ENCODE results near the gene HHIP. TPM values are rescaled to one million over a fixed set of nuclear protein-coding genes. Genes with fewer than 3 reads are reported as not detected.

Gene HHIP
- total and polyA plus RNA-seq, 2 donors (not counting 1 experiment from before 2014, with no cell fraction given), result 0.39 TPM; not detected in 1

GRCh38 chr4:144712775-144713174 is 66.8 kb downstream of the HHIP start:
- Histone ChIP-seq H4K20me1 (ENCODE audit: control insufficient read depth, insufficient read depth, low read length, poor library complexity, severe bottlenecking) (no peaks in the 10 kb centered on the region), H3K27ac (ENCODE audit: low read length in 2 of 2) (no peak overlapping the region), H3K4me1 (ENCODE audit: control insufficient read depth in 2 of 2, insufficient read depth in 2 of 2, low read length in 2 of 2) (no peaks in the 10 kb centered on the region), H3K4me3 (ENCODE audit: control extremely low read depth in 1 of 5, extremely low read depth in 1 of 5, insufficient read depth in 1 of 5, low read depth in 2 of 5, low read length in 4 of 5) (no peak overlapping the region), H2AFZ (ENCODE audit: insufficient read depth, low read depth, low read length, poor library complexity, severe bottlenecking) (no peak overlapping the region), H3K79me2 (ENCODE audit: control insufficient read depth, insufficient read depth, low read length) (no peaks in the 10 kb centered on the region), H3K36me3 (replicated peaks in 1 of 2; ENCODE audit: control extremely low read depth in 1 of 2, control insufficient read depth in 1 of 2, extremely low read depth in 1 of 2, insufficient read depth in 2 of 2, low read length in 1 of 2) (no peaks in the 10 kb centered on the region), H3K9me3 (ENCODE audit: control extremely low read depth in 1 of 3, control insufficient read depth in 2 of 3, insufficient read depth in 1 of 3, low read length in 2 of 3) (no peaks in the 10 kb centered on the region), H3K9ac (ENCODE audit: low read length) (no peak overlapping the region), H3K4me2 (replicated peaks; ENCODE audit: low read depth, low read length, poor library complexity, severe bottlenecking) (no peak overlapping the region), H3K27me3 (replicated peaks in 1 of 4; ENCODE audit: control extremely low read depth in 1 of 4, control insufficient read depth in 3 of 4, insufficient read depth in 4 of 4, low read length in 3 of 4) (no peaks in the 10 kb centered on the region)
- intact Hi-C loops (cut with micrococcal nuclease), result no loop called here
- no peak for TF ChIP-seq CTCF (IDR thresholded peaks at IDR 0.05)
- TF ChIP-seq EZH2 (IDR thresholded peaks at IDR 0.05; ENCODE audit: borderline replicate concordance, insufficient read depth, low read depth, low read length, poor library complexity, severe bottlenecking), result no peak
- CTCF ChIA-PET, result no interaction called here
- H3K4me1 Mint-ChIP-seq, result peaks cover 3% of the 10 kb centered on the region
- H3K4me3 Mint-ChIP-seq, result no peak overlapping the region
- H3K27ac Mint-ChIP-seq, result no peak overlapping the region
- ATAC-seq (ENCODE audit: low read depth), result no peak
- no peaks in the 10 kb centered on the region for H3K9me3 Mint-ChIP-seq (ENCODE audit: insufficient read depth)
- no peak for DNase-seq
- POLR2A ChIA-PET, result no interaction called here
- no CpG with 5 or more reads among the region's 3 CpGs for WGBS (ENCODE audit: insufficient coverage)
- H3K27me3 Mint-ChIP-seq, result peaks cover 3% of the 10 kb centered on the region

GRCh38 chr4:144714166-144714565 is 68.2 kb downstream of the HHIP start:
- Mint-ChIP-seq H3K27me3 (peaks cover 3% of the 10 kb centered on the region), H3K9me3 (ENCODE audit: insufficient read depth) (no peaks in the 10 kb centered on the region), H3K4me3 (no peak overlapping the region), H3K4me1 (peaks cover 3% of the 10 kb centered on the region), H3K27ac (no peak overlapping the region)
- no peaks in the 10 kb centered on the region for H4K20me1 ChIP-seq (ENCODE audit: control insufficient read depth, insufficient read depth, low read length, poor library complexity, severe bottlenecking)
- POLR2A ChIA-PET, result no interaction called here
- H3K4me3 ChIP-seq (ENCODE audit: control extremely low read depth in 1 of 5, extremely low read depth in 1 of 5, insufficient read depth in 1 of 5, low read depth in 2 of 5, low read length in 4 of 5), result no peak overlapping the region
- CTCF ChIA-PET, result no interaction called here
- H3K9me3 ChIP-seq (ENCODE audit: control extremely low read depth in 1 of 3, control insufficient read depth in 2 of 3, insufficient read depth in 1 of 3, low read length in 2 of 3), result no peaks in the 10 kb centered on the region
- no peak overlapping the region for H3K9ac ChIP-seq (ENCODE audit: low read length)
- WGBS (ENCODE audit: insufficient coverage), result no CpG with 5 or more reads among the region's 3 CpGs
- H3K79me2 ChIP-seq (ENCODE audit: control insufficient read depth, insufficient read depth, low read length), result no peaks in the 10 kb centered on the region
- H3K27me3 ChIP-seq (replicated peaks in 1 of 4; ENCODE audit: control extremely low read depth in 1 of 4, control insufficient read depth in 3 of 4, insufficient read depth in 4 of 4, low read length in 3 of 4), result no peaks in the 10 kb centered on the region
- no peaks in the 10 kb centered on the region for H3K4me1 ChIP-seq (ENCODE audit: control insufficient read depth in 2 of 2, insufficient read depth in 2 of 2, low read length in 2 of 2)
- H3K4me2 ChIP-seq (replicated peaks; ENCODE audit: low read depth, low read length, poor library complexity, severe bottlenecking), result no peak overlapping the region
- H2AFZ ChIP-seq (ENCODE audit: insufficient read depth, low read depth, low read length, poor library complexity, severe bottlenecking), result no peak overlapping the region
- DNase-seq, result no peak
- intact Hi-C loops (cut with micrococcal nuclease), result no loop called here
- TF ChIP-seq CTCF (IDR thresholded peaks at IDR 0.05) (no peak), EZH2 (IDR thresholded peaks at IDR 0.05; ENCODE audit: borderline replicate concordance, insufficient read depth, low read depth, low read length, poor library complexity, severe bottlenecking) (no peak)
- no peak for ATAC-seq (ENCODE audit: low read depth)
- H3K36me3 ChIP-seq (replicated peaks in 1 of 2; ENCODE audit: control extremely low read depth in 1 of 2, control insufficient read depth in 1 of 2, extremely low read depth in 1 of 2, insufficient read depth in 2 of 2, low read length in 1 of 2), result no peaks in the 10 kb centered on the region
- no peak overlapping the region for H3K27ac ChIP-seq (ENCODE audit: low read length in 2 of 2)

Data from B cell (primary cell).